Measurements from ENCODE around the gene MAGED1. TPM values are rescaled to one million over a fixed set of nuclear protein-coding genes. Genes with fewer than 3 reads are reported as not detected.

Gene MAGED1
- total and polyA plus RNA-seq, 2 of the 8 experiments (the other 6 are each of a cell fraction or from before 2014, with no cell fraction given), result 91.0 to 91.1 TPM

- TF ChIP-seq RNF2 (IDR thresholded peaks at IDR 0.05; ENCODE audit: borderline replicate concordance, low read depth, low read length, missing control alignments, poor library complexity, severe bottlenecking) (no peak), FOSL1 (IDR thresholded peaks at IDR 0.05; ENCODE audit: insufficient read depth, low read depth, low read length) (no peak), CTBP2 (IDR thresholded peaks at IDR 0.05; ENCODE audit: borderline replicate concordance, insufficient read depth, insufficient read length, low read length) (no peak), JUN (IDR thresholded peaks at IDR 0.05; ENCODE audit: low read depth, low read length) (no peak)
Observed at GRCh38 chrX:51893931-51894696, 691 bp downstream of the MAGED1 start (continued).

All from H1 (cell line).